Fibroblast of lung (primary cell): Measurements from ENCODE around the gene CACNA1S.

Experiments
- EZH2 ChIP-seq: IDR thresholded peaks from 2 replicates; pipeline ENCODE4 v1.5.1; 2012; ENCODE audit warnings: low read length, control low read depth, mild to moderate bottlenecking; ENCODE audit errors: missing control alignments
- TF ChIP-seq, protein P1 (sequence below), 2 donors: IDR thresholded peaks in 1 of 2; conservative IDR thresholded peaks in 1 of 2; 1 replicate in 1 of 2; 2 replicates in 1 of 2; pipeline ENCODE4 v1.5.1; 2011 to 2012; ENCODE audit warnings: low read length in 2 of 2, control low read depth in 1 of 2, inconsistent platforms in 1 of 2, low read depth in 1 of 2, mild to moderate bottlenecking in 1 of 2

DNA sequence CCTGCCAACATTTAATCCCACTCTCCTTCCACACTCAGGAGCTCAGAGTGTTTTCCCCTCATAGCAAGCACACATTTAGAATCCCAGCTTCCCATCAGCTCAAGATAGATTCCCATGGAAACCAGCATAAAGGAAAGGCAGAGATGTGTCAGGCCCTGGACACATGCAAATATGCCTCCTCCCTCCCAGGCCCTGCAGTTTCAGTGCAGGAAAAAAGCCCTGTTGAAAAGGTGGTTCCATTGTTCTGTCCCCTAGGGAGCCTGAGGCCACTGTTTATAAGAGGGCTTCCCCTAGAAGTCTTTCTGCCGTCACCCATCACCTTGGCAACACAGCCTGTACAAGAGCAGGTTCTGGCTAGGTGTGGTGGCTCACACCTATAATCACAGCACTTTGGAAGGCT is 3.6 kb downstream of the CACNA1S start:
- TF ChIP-seq, protein P1, sequence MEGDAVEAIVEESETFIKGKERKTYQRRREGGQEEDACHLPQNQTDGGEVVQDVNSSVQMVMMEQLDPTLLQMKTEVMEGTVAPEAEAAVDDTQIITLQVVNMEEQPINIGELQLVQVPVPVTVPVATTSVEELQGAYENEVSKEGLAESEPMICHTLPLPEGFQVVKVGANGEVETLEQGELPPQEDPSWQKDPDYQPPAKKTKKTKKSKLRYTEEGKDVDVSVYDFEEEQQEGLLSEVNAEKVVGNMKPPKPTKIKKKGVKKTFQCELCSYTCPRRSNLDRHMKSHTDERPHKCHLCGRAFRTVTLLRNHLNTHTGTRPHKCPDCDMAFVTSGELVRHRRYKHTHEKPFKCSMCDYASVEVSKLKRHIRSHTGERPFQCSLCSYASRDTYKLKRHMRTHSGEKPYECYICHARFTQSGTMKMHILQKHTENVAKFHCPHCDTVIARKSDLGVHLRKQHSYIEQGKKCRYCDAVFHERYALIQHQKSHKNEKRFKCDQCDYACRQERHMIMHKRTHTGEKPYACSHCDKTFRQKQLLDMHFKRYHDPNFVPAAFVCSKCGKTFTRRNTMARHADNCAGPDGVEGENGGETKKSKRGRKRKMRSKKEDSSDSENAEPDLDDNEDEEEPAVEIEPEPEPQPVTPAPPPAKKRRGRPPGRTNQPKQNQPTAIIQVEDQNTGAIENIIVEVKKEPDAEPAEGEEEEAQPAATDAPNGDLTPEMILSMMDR (conservative IDR thresholded peaks at IDR 0.05 in 1 of 2, IDR thresholded peaks at IDR 0.05 in 1 of 2; ENCODE audit: low read depth in 1 of 2, low read length in 2 of 2): no peak
- no peak for TF ChIP-seq EZH2
